CD4-positive, alpha-beta memory T cell (primary cell): ENCODE results near the gene GSE1. TPM values are rescaled to one million over a fixed set of nuclear protein-coding genes. Genes with fewer than 3 reads are reported as not detected.
A peak's percentile ranks its signal among the peaks of the same experiment; 100 is the strongest.

Experiments used
- CTCF ChIA-PET: fragments of 350-600 bp; sonication (Branson Sonifier 250); formaldehyde crosslinking; loops from one replicate; lab custom pipeline; 2021; ENCODE audit warnings: inconsistent platforms; ENCODE audit not compliant: partially characterized antibody; lab: Charles Lee
- POLR2A ChIA-PET: fragments of 350-600 bp; sonication (Branson Sonifier 250); formaldehyde crosslinking; loops from one replicate; lab custom pipeline; 2021; ENCODE audit not compliant: partially characterized antibody; lab: Charles Lee
- DNase-seq, 5 donors: peaks; one replicate each; pipeline versions ENCODE4 v3.0.0 to v3.0.0-alpha.2; 2020 to 2022; ENCODE audit warnings: mixed read lengths in 1 of 5
- H3K27ac ChIP-seq: one replicate; pipeline ENCODE4 v1.7.0; 2013; ENCODE audit warnings: low read depth, low read length
- H3K27me3 ChIP-seq: 2 replicates; pipeline ENCODE4 v1.7.0; 2013; ENCODE audit warnings: mild to moderate bottlenecking, low read length, moderate library complexity; ENCODE audit not compliant: insufficient read depth
- H3K36me3 ChIP-seq: 2 replicates; pipeline ENCODE4 v1.7.0; 2013; ENCODE audit warnings: mild to moderate bottlenecking, low read length, moderate library complexity; ENCODE audit not compliant: insufficient read depth
- H3K4me1 ChIP-seq: 2 replicates; pipeline ENCODE4 v1.7.0; 2013; ENCODE audit warnings: mild to moderate bottlenecking, low read length, moderate library complexity; ENCODE audit not compliant: insufficient read depth
- H3K4me3 ChIP-seq, 2 donors: one replicate each; pipeline ENCODE4 v1.7.0; 2013; ENCODE audit warnings: low read length in 2 of 2, mild to moderate bottlenecking in 1 of 2
- H3K9me3 ChIP-seq, 2 donors: one replicate each; pipeline ENCODE4 v1.7.0; 2013; ENCODE audit warnings: low read length in 2 of 2, control low read depth in 1 of 2; ENCODE audit not compliant: control insufficient read depth in 1 of 2
- H3K27ac Mint-ChIP-seq, 7 donors: one replicate each; pipeline ENCODE4 v1.8.0; 2020 to 2021; ENCODE audit warnings: mixed read lengths in 7 of 7, mild to moderate bottlenecking in 6 of 7, inconsistent platforms in 3 of 7, moderate library complexity in 3 of 7
- H3K27me3 Mint-ChIP-seq, 2 donors: one replicate each; pipeline ENCODE4 v1.8.0; 2020 to 2021; ENCODE audit warnings: mixed read lengths in 2 of 2
- H3K36me3 Mint-ChIP-seq, 2 donors: one replicate each; pipeline ENCODE4 v1.8.0; 2020 to 2021; ENCODE audit warnings: mixed read lengths in 2 of 2, inconsistent platforms in 1 of 2, mild to moderate bottlenecking in 1 of 2
- H3K4me1 Mint-ChIP-seq, 4 donors: one replicate each; pipeline ENCODE4 v1.8.0; 2020 to 2021; ENCODE audit warnings: mixed read lengths in 4 of 4, mild to moderate bottlenecking in 1 of 4
- H3K4me3 Mint-ChIP-seq, 8 donors: one replicate each; pipeline ENCODE4 v1.8.0; 2020 to 2021; ENCODE audit warnings: mixed read lengths in 8 of 8, mild to moderate bottlenecking in 7 of 8, moderate library complexity in 6 of 8, inconsistent platforms in 3 of 8
- H3K9me3 Mint-ChIP-seq, 8 donors: one replicate each; pipeline ENCODE4 v1.8.0; 2020 to 2021; ENCODE audit warnings: mixed read lengths in 8 of 8, mild to moderate bottlenecking in 5 of 8, inconsistent platforms in 3 of 8, moderate library complexity in 1 of 8
- intact Hi-C: fragments of 100-400 bp; cut with micrococcal nuclease; formaldehyde crosslinking; loops from one replicate; pipeline ENCODE4 v1.15.1; 2023
- polyA plus RNA-seq, 2 donors: library from polyadenylated mRNA; unstranded; fragments of 300-500 nt; fragmentation: Illumina TruSeq; gene quantifications; one replicate each; pipeline ENCODE4 v1.2.3, GENCODE V29; 2021
- total RNA-seq, 2 experiments: library from RNA; stranded (reverse); gene quantifications; one replicate each; pipeline ENCODE4 v1.2.3, GENCODE V29; 2021

The GSE1 gene
- total and polyA plus RNA-seq, 4 experiments from 2014 or later = 0.23 to 25.0 (median 13.1) TPM

- intact Hi-C loops = loop anchor here (2.0 kb wide), 1 partner anchor 15 kb away; no protein-coding TSS in a partner anchor
- no peak overlapping the region for H3K4me3 ChIP-seq
Observed at GRCh38 chr16:85570213-85570734, 42.8 kb upstream of the GSE1 start.

GRCh38 chr16:85570735-85571562 is 42.2 kb upstream of the GSE1 start:
- POLR2A ChIA-PET = interaction anchor here (3.5 to 5.1 kb wide), 2 partner anchors 13 to 17 kb away, joined by 37 to 51 read pairs; no protein-coding TSS in a partner anchor
- Mint-ChIP-seq H3K9me3 (peaks cover 0 to 5% (median 4%) of the 10 kb centered on the region in 8 donors), H3K4me1 (peaks cover 37 to 80% (median 56%) of the 10 kb centered on the region in 4 donors), H3K27me3 (no peaks in the 10 kb centered on the region), H3K4me3 (peak overlapping the region; percentile 33 to 82 (median 70)), H3K27ac (peak overlapping the region; percentile 64 to 92 (median 85)), H3K36me3 (peaks cover 0 to 8% of the 10 kb centered on the region in 2 donors)
- CTCF ChIA-PET = no interaction called here
- Histone ChIP-seq H3K27ac (no peak overlapping the region), H3K27me3 (no peaks in the 10 kb centered on the region), H3K36me3 (no peaks in the 10 kb centered on the region), H3K9me3 (no peaks in the 10 kb centered on the region), H3K4me1 (peaks cover 50% of the 10 kb centered on the region), H3K4me3 (no peak overlapping the region)
- intact Hi-C loops = loop anchor here (2.0 kb wide), 1 partner anchor 16 kb away; no protein-coding TSS in a partner anchor
- peak; percentile 40 to 73 (median 43) for DNase-seq

More at GRCh38 chr16:85570213-85570734, 42.8 kb upstream of the GSE1 start:
- Mint-ChIP-seq H3K27me3 (no peaks in the 10 kb centered on the region), H3K36me3 (peaks cover 0 to 6% of the 10 kb centered on the region in 2 donors), H3K4me3 (peak overlapping the region; percentile 33 to 82 (median 72)), H3K9me3 (peaks cover 0 to 5% (median 4%) of the 10 kb centered on the region in 8 donors), H3K27ac (peak overlapping the region; percentile 79 to 92 (median 88)), H3K4me1 (peaks cover 36 to 76% (median 54%) of the 10 kb centered on the region in 4 donors)
- peak overlapping the region; percentile 16 for H3K27ac ChIP-seq
- H3K27me3 ChIP-seq = no peaks in the 10 kb centered on the region
- CTCF ChIA-PET = interaction anchor here (1.9 to 3.7 kb wide), 3 partner anchors 13 to 80 kb away, joined by 9 to 31 read pairs (median 12); no protein-coding TSS in a partner anchor
- H3K9me3 ChIP-seq = no peaks in the 10 kb centered on the region
- H3K4me1 ChIP-seq = peaks cover 47% of the 10 kb centered on the region
- no peaks in the 10 kb centered on the region for H3K36me3 ChIP-seq
- DNase-seq = peak in 3 of 5 donors; percentile 12 to 44 (median 15)
- POLR2A ChIA-PET = interaction anchor here (1.2 to 5.1 kb wide), 3 partner anchors 12 to 43 kb away, joined by 3 to 51 read pairs (median 37); partner anchors contain the start of gene GSE1

GRCh38 chr16:85571563-85571812 is 41.6 kb upstream of the GSE1 start:
- no peak overlapping the region for H3K27ac ChIP-seq
- H3K9me3 ChIP-seq = no peaks in the 10 kb centered on the region
- H3K4me1 Mint-ChIP-seq = peaks cover 36 to 77% (median 55%) of the 10 kb centered on the region in 4 donors
- H3K4me1 ChIP-seq = peaks cover 50% of the 10 kb centered on the region
- no peaks in the 10 kb centered on the region for H3K36me3 ChIP-seq
- peaks cover 0 to 5% (median 4%) of the 10 kb centered on the region in 8 donors for H3K9me3 Mint-ChIP-seq
- H3K4me3 ChIP-seq = no peak overlapping the region
- H3K4me3 Mint-ChIP-seq = peak overlapping the region in 5 of 8 donors; percentile 9 to 82 (median 74)
- H3K27me3 ChIP-seq = no peaks in the 10 kb centered on the region
- ChIA-PET POLR2A (interaction anchor here (5.1 kb wide), 1 partner anchor 18 kb away, joined by 51 read pairs; no protein-coding TSS in a partner anchor), CTCF (no interaction called here)
- peak in 1 of 5 donors; percentile 36 for DNase-seq
- peak overlapping the region in 6 of 7 donors; percentile 42 to 92 (median 68) for H3K27ac Mint-ChIP-seq
- no peaks in the 10 kb centered on the region for H3K27me3 Mint-ChIP-seq
- H3K36me3 Mint-ChIP-seq = peaks cover 0 to 8% of the 10 kb centered on the region in 2 donors
- intact Hi-C loops = loop anchor here (2.0 kb wide), 1 partner anchor 17 kb away; no protein-coding TSS in a partner anchor

- Histone ChIP-seq H3K4me3 (no peak overlapping the region), H3K36me3 (no peaks in the 10 kb centered on the region), H3K27me3 (no peaks in the 10 kb centered on the region), H3K27ac (no peak overlapping the region), H3K9me3 (no peaks in the 10 kb centered on the region), H3K4me1 (peaks cover 50% of the 10 kb centered on the region)
- intact Hi-C loops = loop anchor here (2.0 kb wide), 1 partner anchor 17 kb away; no protein-coding TSS in a partner anchor
- DNase-seq = peak in 1 of 5 donors; percentile 28
- CTCF ChIA-PET = no interaction called here
- Mint-ChIP-seq H3K4me1 (peaks cover 35 to 74% (median 52%) of the 10 kb centered on the region in 4 donors), H3K9me3 (peaks cover 0 to 5% (median 4%) of the 10 kb centered on the region in 8 donors), H3K4me3 (peak overlapping the region in 6 of 8 donors; percentile 9 to 82 (median 56)), H3K27ac (peak overlapping the region in 5 of 7 donors; percentile 61 to 94 (median 89)), H3K36me3 (peaks cover 0 to 8% of the 10 kb centered on the region in 2 donors), H3K27me3 (no peaks in the 10 kb centered on the region)
- POLR2A ChIA-PET = interaction anchor here (5.1 kb wide), 1 partner anchor 18 kb away, joined by 51 read pairs; no protein-coding TSS in a partner anchor
Observed at GRCh38 chr16:85571813-85572619, 41.1 kb upstream of the GSE1 start.

GRCh38 chr16:85573045-85573695 is 40.0 kb upstream of the GSE1 start:
- Histone ChIP-seq H3K4me1 (peaks cover 47% of the 10 kb centered on the region), H3K9me3 (no peaks in the 10 kb centered on the region), H3K4me3 (no peak overlapping the region), H3K36me3 (no peaks in the 10 kb centered on the region), H3K27ac (no peak overlapping the region), H3K27me3 (no peaks in the 10 kb centered on the region)
- CTCF ChIA-PET = interaction anchor here (0.9 to 1.0 kb wide), 2 partner anchors 9 to 37 kb away, joined by 3 to 4 read pairs; no protein-coding TSS in a partner anchor
- H3K9me3 Mint-ChIP-seq = peaks cover 0 to 5% (median 4%) of the 10 kb centered on the region in 8 donors
- no peak overlapping the region for H3K27ac Mint-ChIP-seq
- intact Hi-C loops = no loop called here
- no peaks in the 10 kb centered on the region for H3K27me3 Mint-ChIP-seq
- peaks cover 0 to 8% of the 10 kb centered on the region in 2 donors for H3K36me3 Mint-ChIP-seq
- peak overlapping the region in 1 of 8 donors; percentile 34 for H3K4me3 Mint-ChIP-seq
- H3K4me1 Mint-ChIP-seq = peaks cover 35 to 63% (median 47%) of the 10 kb centered on the region in 4 donors
- peak in 1 of 5 donors; percentile 6 for DNase-seq
- POLR2A ChIA-PET = interaction anchor here (1.2 kb wide), 1 partner anchor 18 kb away, joined by 5 read pairs; no protein-coding TSS in a partner anchor
